Pons (tissue), 1 donor: ENCODE measurements around the gene SPOUT1.
"Not testable (repeated sequence)": the region's sequence is repeated elsewhere in the genome, so short reads cannot be mapped to it uniquely, and the experiment has no call there.

Experiments used
- DNase-seq: peaks from one replicate; pipeline ENCODE4 v3.0.0-alpha.2; 2016; ENCODE audit warnings: low spot score

Gene SPOUT1

DNA sequence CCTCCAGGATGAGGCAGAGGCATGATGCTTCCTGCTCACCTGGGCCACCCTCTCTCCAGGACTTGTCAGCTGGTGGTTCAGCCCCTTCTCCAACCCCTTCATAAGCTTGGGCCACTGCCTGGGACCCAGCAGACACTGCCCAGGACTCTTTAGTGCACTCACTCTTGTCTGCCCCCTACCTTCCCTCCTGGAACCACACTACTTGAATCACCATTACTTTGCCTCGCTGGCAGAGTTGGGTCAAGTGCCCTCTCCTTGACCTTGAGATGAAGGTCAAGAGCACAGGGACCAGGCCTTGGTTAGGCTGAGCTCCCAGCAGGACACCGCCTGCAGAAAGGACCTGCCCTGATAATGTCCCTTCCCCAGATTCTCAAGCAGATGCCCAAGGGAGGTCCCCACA is 19.8 kb downstream of the SPOUT1 start:
- DNase-seq = no peak

- no peak for DNase-seq
Observed at GRCh38 chr9:128809036-128809599, 20.5 kb downstream of the SPOUT1 start.

DNA sequence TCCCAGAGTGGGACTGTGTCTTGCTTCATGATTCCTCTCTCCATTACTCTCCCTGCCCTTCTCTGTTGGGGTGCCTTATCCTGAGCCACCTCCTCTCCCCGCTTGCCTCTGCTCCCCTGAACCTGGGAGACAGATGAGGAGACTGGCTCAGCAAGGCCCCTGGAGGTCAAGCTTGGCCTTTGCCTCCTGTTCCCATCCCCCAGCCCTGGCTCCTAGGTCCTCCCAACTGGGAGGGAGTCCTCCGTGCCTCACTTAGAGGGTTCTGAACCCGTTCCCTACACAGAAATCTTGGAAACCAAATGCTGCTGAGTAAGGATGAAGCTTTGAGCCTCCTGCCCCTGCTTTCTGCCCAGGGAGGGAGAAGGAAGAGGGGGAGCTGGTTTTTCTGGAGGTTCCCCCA is 21.1 kb downstream of the SPOUT1 start:
- no peak for DNase-seq

GRCh38 chr9:128807827-128808226 is 21.8 kb downstream of the SPOUT1 start:
- DNase-seq = no peak

- peak; percentile 62 for DNase-seq
Observed at GRCh38 chr9:128805661-128806060, 23.9 kb downstream of the SPOUT1 start.

- no peak for DNase-seq
Observed at GRCh38 chr9:128802482-128802881, 27.1 kb downstream of the SPOUT1 start.

DNA sequence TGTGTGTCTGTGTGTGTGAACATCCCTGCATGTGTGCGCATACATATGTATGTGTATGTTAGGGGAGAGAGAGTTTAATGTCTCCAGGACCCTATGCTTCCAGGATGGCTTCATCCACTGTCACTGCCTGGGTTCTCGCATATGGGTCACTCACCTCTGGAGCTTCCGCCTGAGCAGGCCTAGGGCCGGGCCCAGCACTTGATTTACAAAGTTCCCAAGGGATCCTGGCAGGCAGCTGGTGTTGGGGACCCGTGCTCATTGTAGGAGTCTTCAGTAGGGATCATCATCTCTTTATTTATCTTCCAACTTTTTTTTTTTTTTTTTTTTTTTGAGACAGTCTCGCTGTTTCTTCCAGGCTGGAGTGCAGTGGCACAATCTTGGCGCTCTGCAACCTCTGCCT is 29.5 kb downstream of the SPOUT1 start:
- no peak for DNase-seq

DNA sequence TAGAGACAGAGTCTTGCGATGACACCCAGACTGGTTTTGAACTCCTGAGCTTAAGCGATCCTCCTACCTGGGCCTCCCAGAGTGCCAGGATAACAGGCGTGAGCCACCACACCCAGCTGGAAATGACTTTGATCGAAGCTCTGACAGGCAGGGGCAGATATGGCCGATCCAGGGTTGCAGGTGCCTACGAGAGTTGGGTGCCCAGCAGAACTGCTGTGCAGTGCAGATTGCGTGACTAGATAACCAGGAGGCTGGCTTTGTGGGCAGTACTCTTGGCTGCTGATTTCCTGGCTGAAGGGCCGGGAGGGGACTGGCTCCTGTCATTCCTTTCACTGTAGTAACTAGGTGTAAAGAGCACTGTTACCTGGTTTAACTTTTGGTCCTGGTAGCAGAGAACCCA is 30.7 kb downstream of the SPOUT1 start:
- DNase-seq = no peak

DNA sequence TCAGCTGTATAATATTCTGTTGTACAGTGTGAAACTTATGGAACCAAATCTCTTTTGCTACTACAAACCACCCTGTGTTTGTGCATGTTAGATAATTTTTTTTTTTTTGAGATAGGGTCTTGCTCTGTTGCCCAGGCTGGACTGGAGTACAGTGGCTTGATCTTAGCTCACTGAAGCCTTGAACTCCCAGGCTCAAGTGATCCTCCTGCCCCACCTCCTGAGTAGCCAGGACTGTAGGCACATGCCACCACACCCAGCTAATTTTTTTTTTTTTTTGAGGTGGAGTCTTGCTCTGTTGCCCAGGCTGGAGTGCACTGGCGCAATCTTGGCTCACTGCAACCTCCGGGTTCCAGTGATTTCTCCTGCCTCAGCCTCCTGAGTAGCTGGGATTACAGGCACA is 34.6 kb downstream of the SPOUT1 start:
- DNase-seq = not testable (repeated sequence)

- DNase-seq = no peak
Observed at GRCh38 chr9:128792978-128793686, 36.5 kb downstream of the SPOUT1 start.

DNA sequence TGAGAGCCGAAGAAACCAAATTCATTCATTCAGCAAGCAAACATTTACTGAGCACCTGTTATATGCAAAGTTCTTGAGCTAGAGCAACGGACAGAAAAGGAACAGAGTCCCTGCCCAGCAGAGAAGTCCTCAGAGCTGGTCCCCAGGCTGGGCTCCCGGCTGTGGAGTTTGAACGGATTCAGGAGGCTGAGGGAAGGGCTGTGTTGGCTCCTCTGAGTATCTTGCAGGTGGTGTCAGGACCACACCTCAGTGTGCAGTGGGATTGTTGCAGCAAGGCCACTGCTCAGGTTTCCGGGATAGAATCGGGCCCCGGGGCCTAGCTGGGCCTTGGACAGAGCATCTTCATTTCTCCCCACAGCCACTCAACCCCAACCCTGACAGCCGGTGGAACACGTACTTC is 37.5 kb downstream of the SPOUT1 start:
- no peak for DNase-seq

- no peak for DNase-seq
Observed at GRCh38 chr9:128790536-128790935, 39.1 kb downstream of the SPOUT1 start.

GRCh38 chr9:128788445-128788844 is 41.1 kb downstream of the SPOUT1 start:
- DNase-seq = no peak

GRCh38 chr9:128787659-128788058 is 41.9 kb downstream of the SPOUT1 start:
- DNase-seq = peak; percentile 19

DNA sequence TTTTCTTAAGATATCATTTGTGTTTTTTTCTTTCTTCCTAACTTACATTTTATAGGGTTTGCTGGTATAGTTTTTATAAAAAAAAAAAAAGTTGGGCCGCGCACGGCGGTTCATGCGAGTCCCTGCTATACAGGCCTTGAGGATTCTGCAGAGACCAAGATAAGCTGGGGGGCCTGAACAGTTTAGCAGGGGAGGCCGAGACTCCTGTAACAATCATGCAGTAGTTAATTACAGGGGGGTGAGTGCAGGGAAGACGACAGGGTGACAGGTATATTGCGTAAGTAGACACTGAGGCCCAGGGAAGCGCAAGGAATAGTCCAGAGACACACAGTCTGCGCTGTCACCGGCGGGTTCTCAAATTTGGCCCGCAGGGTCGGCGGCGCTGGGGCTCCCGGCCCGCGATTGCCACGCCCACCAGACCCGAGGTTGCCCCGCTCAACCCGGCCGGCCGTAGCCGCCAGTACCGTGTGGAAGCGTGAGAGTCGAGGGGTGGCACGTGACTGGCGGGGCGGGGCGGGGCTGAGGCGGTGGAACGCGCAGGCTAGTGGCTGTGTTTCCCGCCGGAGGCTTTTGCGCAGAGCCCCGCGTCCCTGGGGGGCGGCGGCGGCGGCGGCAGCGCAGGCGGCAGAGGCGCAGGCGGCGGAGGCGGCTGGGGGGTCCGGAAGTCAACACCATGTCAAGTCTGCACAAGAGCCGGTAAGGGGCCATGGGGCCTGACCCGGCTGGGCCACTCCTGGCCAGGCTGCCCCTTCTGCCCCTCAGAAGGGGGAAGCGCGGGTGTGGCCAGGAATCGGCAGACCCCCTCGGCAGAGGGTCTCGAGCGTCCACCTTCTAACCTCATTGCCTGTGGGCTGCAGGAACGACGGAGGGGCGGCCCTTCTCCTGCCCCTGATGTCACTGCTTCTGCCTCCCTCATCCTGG is 42.7 kb downstream of the SPOUT1 start, which contains the start of gene TBC1D13:
Gene TBC1D13, plus strand, starts transcription at position 573 of the 921 bp plus-strand sequence. Its CDS starts 101 bp downstream, at position 674.
- peak; percentile 59 for DNase-seq

DNA sequence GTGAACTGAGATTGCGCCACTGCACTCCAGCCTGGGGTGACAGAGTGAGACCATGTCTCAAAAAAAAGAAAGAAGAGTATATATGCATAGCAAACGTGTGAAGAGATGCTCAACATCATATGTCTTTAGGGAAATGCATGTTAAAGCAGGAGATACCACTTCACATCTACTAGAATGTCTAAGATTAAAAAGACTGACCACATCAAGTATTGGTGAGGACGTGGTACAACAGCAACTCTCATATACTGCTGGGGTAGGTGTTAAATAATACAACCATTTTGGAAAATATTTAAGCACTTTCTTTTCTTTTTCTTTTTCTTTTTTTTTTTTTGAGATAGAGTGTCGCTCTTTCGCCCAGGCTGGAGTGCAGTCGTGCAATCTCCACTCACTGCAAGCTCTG is 44.2 kb downstream of the SPOUT1 start:
- DNase-seq = no peak

DNA sequence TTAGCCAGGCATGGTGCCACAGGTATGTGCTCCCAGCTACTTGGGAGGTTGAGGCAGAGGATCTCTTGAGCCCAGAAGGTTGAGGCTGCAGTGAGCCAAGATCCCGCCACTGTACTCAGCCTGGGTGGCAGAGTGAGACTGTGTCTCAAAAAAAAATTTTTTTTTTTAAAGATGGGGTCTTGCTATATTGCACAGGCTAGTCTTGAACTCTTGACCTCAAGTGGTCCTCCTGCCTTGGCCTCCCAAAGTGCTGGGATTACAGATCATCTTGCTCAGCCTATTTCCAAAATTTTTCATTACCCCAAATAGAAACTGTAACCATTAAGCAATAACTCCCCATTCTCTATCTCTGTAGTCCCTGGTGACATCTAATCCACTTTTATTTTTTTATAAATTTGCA is 46.9 kb downstream of the SPOUT1 start:
- no peak for DNase-seq

- DNase-seq = no peak
Observed at GRCh38 chr9:128781187-128782070, 48.2 kb downstream of the SPOUT1 start.

DNA sequence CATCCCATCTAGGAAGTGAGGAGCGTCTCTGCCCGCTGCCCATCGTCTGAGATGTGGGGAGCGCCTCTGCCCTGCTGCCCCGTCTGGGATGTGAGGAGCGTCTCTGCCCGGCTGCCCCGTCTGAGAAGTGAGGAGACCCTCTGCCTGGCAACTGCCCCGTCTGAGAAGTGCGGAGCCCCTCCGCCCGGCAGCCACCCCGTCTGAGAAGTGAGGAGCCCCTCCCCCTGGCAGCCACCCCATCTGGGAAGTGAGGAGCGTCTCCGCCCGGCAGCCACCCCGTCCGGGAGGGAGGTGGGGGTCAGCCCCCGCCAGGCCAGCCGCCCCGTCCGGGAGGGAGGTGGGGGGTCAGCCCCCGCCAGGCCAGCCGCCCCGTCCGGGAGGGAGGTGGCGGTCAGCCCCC is 49.5 kb downstream of the SPOUT1 start:
- not testable (repeated sequence) for DNase-seq

GRCh38 chr9:128774804-128775203 is 54.8 kb downstream of the SPOUT1 start:
- DNase-seq = no peak

- DNase-seq = no peak
Observed at GRCh38 chr9:128773049-128773448, 56.5 kb downstream of the SPOUT1 start.
